Aorta (tissue), 5 donors: ENCODE measurements around the gene KRT15. TPM values are rescaled to one million over a fixed set of nuclear protein-coding genes. Genes with fewer than 3 reads are reported as not detected.
A peak's percentile ranks its signal among the peaks of the same experiment; 100 is the strongest.

Experiments
- ATAC-seq: fragments of 200-7000 bp; cut with Tn5 transposase; one replicate; pipeline ENCODE4 v1.9.1; 2022; ENCODE audit warnings: moderate library complexity; ENCODE audit not compliant: low FRiP score
- DNase-seq, 2 donors: peaks; one replicate each; pipeline ENCODE4 v3.0.0-alpha.2; 2020
- H3K27ac ChIP-seq, 2 donors: one replicate each; pipeline ENCODE4 v1.5.1; 2013; ENCODE audit warnings: low read length in 2 of 2, mild to moderate bottlenecking in 2 of 2, moderate library complexity in 2 of 2, control low read depth in 1 of 2, inconsistent platforms in 1 of 2, low read depth in 1 of 2
- H3K27me3 ChIP-seq, 2 donors: one replicate each; pipeline ENCODE4 v1.6.1; 2013; ENCODE audit warnings: control low read depth in 1 of 2, low read length in 1 of 2, mild to moderate bottlenecking in 1 of 2, moderate library complexity in 1 of 2; ENCODE audit not compliant: insufficient read depth in 2 of 2, control insufficient read depth in 1 of 2
- H3K36me3 ChIP-seq, 2 donors: one replicate each; pipeline ENCODE4 v1.6.1; 2013; ENCODE audit warnings: control low read depth in 1 of 2, low read length in 1 of 2, mild to moderate bottlenecking in 1 of 2; ENCODE audit not compliant: insufficient read depth in 2 of 2, control insufficient read depth in 1 of 2
- H3K4me1 ChIP-seq, 2 donors: one replicate each; pipeline ENCODE4 v1.6.1; 2013; ENCODE audit warnings: low read length in 2 of 2, control low read depth in 1 of 2, mild to moderate bottlenecking in 1 of 2, moderate library complexity in 1 of 2; ENCODE audit not compliant: insufficient read depth in 2 of 2, control insufficient read depth in 1 of 2
- H3K4me3 ChIP-seq, 2 donors: one replicate each; pipeline ENCODE4 v1.5.1; 2013; ENCODE audit warnings: low read length in 2 of 2, control low read depth in 1 of 2, mild to moderate bottlenecking in 1 of 2
- H3K9me3 ChIP-seq: one replicate; pipeline ENCODE4 v1.6.1; 2013; ENCODE audit warnings: mild to moderate bottlenecking, low read length; ENCODE audit not compliant: control insufficient read depth
- WGBS, 2 donors: extraction: QIAGEN DNeasy Blood & Tissue Kit; methylation state at CpG; one replicate each; pipeline ENCODE4 v1.1.7; 2013; 5-methylcytosine and 5-hydroxymethylcytosine counted together
- intact Hi-C, 2 donors: fragments of 100-400 bp; cut with DNase I; formaldehyde crosslinking; loops; one replicate each; pipeline versions ENCODE4 v1.14.2 to v1.15.0; 2022
- polyA plus RNA-seq, 2 donors: library from polyadenylated mRNA; stranded (reverse); fragments of 200-250 nt; gene quantifications; one replicate each; pipeline ENCODE4 v1.2.3, GENCODE V29; 2013
- total RNA-seq, 2 donors: library from RNA; stranded (reverse); fragmentation: NEBNext Ultra II Directional; extraction: Animal tissue kit (Norgen Biotek cat#: 25700); gene quantifications; one replicate each; pipeline ENCODE4 v1.2.1, GENCODE V29; 2021
- donor health status: healthy with polysubstance abuse.
- donor health status: Bipolar disorder and iron deficiency.
- donor health status: DM: no; HTN: no; CAD: no.
- donor health status: DM: no; HTN: no; CAD: no.
- donor health status: DM: yes; HTN: yes; CAD: no.

KRT15 gene
- total and polyA plus RNA-seq, 4 donors = 0.56 to 1.9 TPM; not detected in 2

- DNase-seq (peak in 1 of 2 donors; percentile 45), ATAC-seq (no peak)
- Histone ChIP-seq H3K36me3 (no peaks in the 10 kb centered on the region), H3K4me3 (no peak overlapping the region), H3K27me3 (no peaks in the 10 kb centered on the region), H3K27ac (no peak overlapping the region), H3K9me3 (no peaks in the 10 kb centered on the region), H3K4me1 (no peaks in the 10 kb centered on the region)
- 91 to 92% methylated on average over 10 of the region's 10 CpGs for WGBS, 2 donors
- intact Hi-C loops = loop anchor here (5.0 to 10.0 kb wide), 2 partner anchors 724 to 736 kb away; no protein-coding TSS in a partner anchor
Measured at GRCh38 chr17:41540921-41541625, 22.4 kb upstream of the KRT15 start.

- H3K9me3 ChIP-seq = no peaks in the 10 kb centered on the region
- intact Hi-C loops = loop anchor here (5.0 to 10.0 kb wide), 2 partner anchors 723 to 735 kb away; no protein-coding TSS in a partner anchor
- no peaks in the 10 kb centered on the region for H3K27me3 ChIP-seq
- WGBS, 2 donors = 83 to 84% methylated on average over 7 of the region's 7 CpGs
- ATAC-seq (no peak), DNase-seq (peak; percentile 30 to 33)
- no peaks in the 10 kb centered on the region for H3K36me3 ChIP-seq
- no peak overlapping the region for H3K4me3 ChIP-seq
- no peak overlapping the region for H3K27ac ChIP-seq
- no peaks in the 10 kb centered on the region for H3K4me1 ChIP-seq
Measured at GRCh38 chr17:41539979-41540701, 21.4 kb upstream of the KRT15 start.

DNA sequence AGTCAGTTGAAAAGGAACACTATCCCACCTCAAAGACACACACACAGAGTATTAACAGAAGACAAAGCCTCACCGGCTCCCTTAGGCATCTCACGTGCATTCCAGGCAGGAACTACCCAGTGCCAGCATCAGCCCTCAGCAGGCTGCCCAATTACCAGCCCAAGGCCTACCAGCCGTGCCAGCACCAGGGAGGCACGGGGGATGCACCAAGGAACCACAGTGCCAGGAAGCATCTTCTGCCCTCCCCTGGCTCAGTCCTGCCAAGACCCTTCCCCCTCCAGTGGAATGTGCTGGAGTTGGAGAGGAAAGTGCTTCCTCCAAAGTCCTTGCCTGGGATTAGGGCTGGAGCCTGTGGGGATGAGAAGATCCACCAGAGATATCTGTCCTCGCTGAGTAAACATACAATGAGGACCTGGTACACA lies 20.4 kb upstream of the KRT15 start:
- Histone ChIP-seq H3K4me3 (no peak overlapping the region), H3K4me1 (no peaks in the 10 kb centered on the region), H3K27ac (no peak overlapping the region), H3K36me3 (no peaks in the 10 kb centered on the region), H3K9me3 (no peaks in the 10 kb centered on the region), H3K27me3 (no peaks in the 10 kb centered on the region)
- intact Hi-C loops = no loop called here
- WGBS, 2 donors = 82 to 86% methylated on average over 5 of the region's 5 CpGs
- DNase-seq (peak; percentile 28 to 42), ATAC-seq (no peak)

GRCh38 chr17:41538565-41538991 lies 19.9 kb upstream of the KRT15 start:
- ATAC-seq (no peak), DNase-seq (peak; percentile 13 to 33)

GRCh38 chr17:41537990-41538389 lies 19.3 kb upstream of the KRT15 start:
- WGBS, 2 donors = 88 to 98% methylated on average over 9 of the region's 9 CpGs
- no peak for ATAC-seq
- intact Hi-C loops = no loop called here

More at GRCh38 chr17:41538565-41538991, 19.9 kb upstream of the KRT15 start:
- no peaks in the 10 kb centered on the region for H3K4me1 ChIP-seq
- no peaks in the 10 kb centered on the region for H3K27me3 ChIP-seq
- H3K4me3 ChIP-seq = no peak overlapping the region
- H3K36me3 ChIP-seq = no peaks in the 10 kb centered on the region
- no peaks in the 10 kb centered on the region for H3K9me3 ChIP-seq
- 79 to 91% methylated on average over 5 of the region's 5 CpGs for WGBS, 2 donors
- H3K27ac ChIP-seq = no peak overlapping the region
- intact Hi-C loops = no loop called here

DNA sequence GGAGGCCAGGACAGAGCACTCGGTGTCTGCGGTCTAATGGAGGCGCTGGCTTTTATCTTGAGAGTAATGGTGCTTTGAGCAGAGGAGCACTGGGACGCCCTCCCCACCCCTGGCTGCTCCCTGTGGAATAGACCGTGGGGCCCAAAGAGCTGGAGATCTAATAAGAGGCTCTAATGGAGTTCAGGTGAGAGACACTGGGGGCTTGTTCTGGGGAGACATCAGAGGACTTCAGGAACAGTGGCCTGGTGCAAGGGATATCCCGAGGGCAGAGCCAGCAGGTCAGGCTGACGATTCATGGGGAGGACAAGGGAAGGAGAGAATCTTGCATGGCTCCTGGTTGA lies 18.9 kb upstream of the KRT15 start:
- no peaks in the 10 kb centered on the region for H3K36me3 ChIP-seq
- H3K4me1 ChIP-seq = no peaks in the 10 kb centered on the region
- peak in 1 of 2 donors; percentile 39 for DNase-seq
- 92 to 95% methylated on average over 7 of the region's 7 CpGs for WGBS, 2 donors
- no peak overlapping the region for H3K27ac ChIP-seq
- no peak overlapping the region for H3K4me3 ChIP-seq
- intact Hi-C loops = no loop called here
- no peaks in the 10 kb centered on the region for H3K9me3 ChIP-seq
- ATAC-seq = no peak
- H3K27me3 ChIP-seq = no peaks in the 10 kb centered on the region

More at GRCh38 chr17:41537990-41538389, 19.3 kb upstream of the KRT15 start:
- no peaks in the 10 kb centered on the region for H3K4me1 ChIP-seq
- peak; percentile 17 to 36 for DNase-seq
- no peak overlapping the region for H3K27ac ChIP-seq
- H3K9me3 ChIP-seq = no peaks in the 10 kb centered on the region
- H3K4me3 ChIP-seq = no peak overlapping the region
- H3K27me3 ChIP-seq = no peaks in the 10 kb centered on the region
- no peaks in the 10 kb centered on the region for H3K36me3 ChIP-seq

- WGBS, 2 donors = 90% methylated on average over 7 of the region's 7 CpGs
- no peaks in the 10 kb centered on the region for H3K4me1 ChIP-seq
Measured at GRCh38 chr17:41536741-41537613, 18.3 kb upstream of the KRT15 start.

DNA sequence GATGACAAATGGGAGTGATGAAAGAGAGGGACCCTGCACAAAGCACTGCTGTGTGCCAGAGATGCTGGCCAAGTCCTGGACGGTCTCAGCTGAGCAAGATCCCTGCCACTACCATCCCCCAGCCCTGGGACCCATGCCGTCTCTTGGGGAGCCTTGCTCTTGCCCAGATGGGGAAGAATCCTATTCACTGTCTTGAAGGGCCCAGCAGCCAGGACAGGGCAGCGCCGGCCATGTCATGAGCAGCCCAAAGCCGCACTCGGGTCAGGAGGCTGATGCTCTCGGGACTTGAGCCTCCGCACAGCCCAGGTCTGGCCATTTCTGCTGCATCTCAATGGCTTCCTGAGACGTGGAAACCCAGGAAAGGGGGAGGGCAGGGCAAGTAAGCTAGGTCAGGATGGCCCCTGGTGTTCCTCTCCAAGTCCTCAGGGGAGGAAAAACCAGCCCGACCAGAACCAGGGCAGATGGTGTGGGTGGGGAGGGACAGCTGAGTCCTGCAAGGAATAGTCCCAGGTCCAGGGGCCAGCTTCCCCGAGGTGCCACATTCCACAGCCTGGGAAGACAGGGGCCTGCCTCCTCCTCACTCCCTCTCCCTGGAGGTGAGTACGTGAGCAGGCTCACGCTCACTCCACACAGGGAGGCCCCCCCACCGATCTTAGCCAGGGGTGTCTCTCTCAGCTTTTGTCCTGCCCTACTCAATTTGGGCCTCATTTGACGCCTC lies 17.2 kb upstream of the KRT15 start:
- Histone ChIP-seq H3K4me1 (no peaks in the 10 kb centered on the region), H3K9me3 (no peaks in the 10 kb centered on the region), H3K4me3 (no peak overlapping the region), H3K27me3 (no peaks in the 10 kb centered on the region), H3K27ac (no peak overlapping the region), H3K36me3 (no peaks in the 10 kb centered on the region)
- intact Hi-C loops = no loop called here
- ATAC-seq = no peak
- peak; percentile 29 to 64 for DNase-seq
- 69 to 76% methylated on average over 15 of the region's 15 CpGs for WGBS, 2 donors

More at GRCh38 chr17:41536741-41537613, 18.3 kb upstream of the KRT15 start:
- intact Hi-C loops = no loop called here
- no peak for ATAC-seq
- Histone ChIP-seq H3K9me3 (no peaks in the 10 kb centered on the region), H3K4me3 (no peak overlapping the region), H3K36me3 (no peaks in the 10 kb centered on the region), H3K27ac (no peak overlapping the region), H3K27me3 (no peaks in the 10 kb centered on the region)
- DNase-seq = peak; percentile 21 to 62
